ENCODE measurements around the gene COPA. TPM values are rescaled to one million over a fixed set of nuclear protein-coding genes. Genes with fewer than 3 reads are reported as not detected.
"Not testable (repeated sequence)": the region's sequence is repeated elsewhere in the genome, so short reads cannot be mapped to it uniquely, and the experiment has no call there.

The COPA gene
- total RNA-seq (2014; rRNA removed): 141 and 142 TPM in 2 replicates
- Bru-seq, nascent RNA: percentile 97 among the genes with signal in this experiment
- percentile 97 among the genes with signal in this experiment for BruChase-seq, experiment 1, labeled RNA remaining after a 6-hour chase
- percentile 97 among the genes with signal in this experiment for BruChase-seq, experiment 2, labeled RNA remaining after a 2-hour chase
- long read RNA-seq, full-length matches to known transcripts: 630 of 793 reads
- long read RNA-seq, partial matches to known transcripts: 98 of 793 reads
- long read RNA-seq, other reads (novel, unspliced or antisense): 65 of 793 reads

GRCh38 chr1:160342953-160343869, at the start of gene COPA, which contains the start of gene NCSTN:
Gene COPA (minus strand): TSS chr1:160343250. CDS start chr1:160343170, 80 bp downstream.
Gene NCSTN (plus strand): TSS chr1:160343383. CDS start chr1:160343397, 14 bp downstream.
- Histone ChIP-seq H3K4me3 (ENCODE audit: low read length) (peak within 1 kb of the TSS; percentile 86), H2AFZ (ENCODE audit: low read length) (peak within 1 kb of the TSS; percentile 82), H3K27ac (ENCODE audit: low read length) (peak within 1 kb of the TSS; percentile 42), H3K79me2 (ENCODE audit: low read length) (peaks cover 68% of the 10 kb centered on the region), H3K9me3 (ENCODE audit: low read length) (no peaks in the 10 kb centered on the region), H3K4me2 (ENCODE audit: low read length) (peak within 1 kb of the TSS; percentile 89), H4K20me1 (ENCODE audit: low read length) (peaks cover 23% of the 10 kb centered on the region), H3F3A (ENCODE audit: low read length, unreplicated experiment) (no peaks in the 10 kb centered on the region), H3K9me2 (replicated peaks; ENCODE audit: low read length) (no peaks in the 10 kb centered on the region), H3K9ac (ENCODE audit: low read length) (peak within 1 kb of the TSS; percentile 95), H3K36me3 (ENCODE audit: low read depth, low read length) (peaks cover 28% of the 10 kb centered on the region), H3K4me1 (ENCODE audit: insufficient read depth, low read length) (peaks cover 21% of the 10 kb centered on the region), H3K27me3 (ENCODE audit: low read length) (no peaks in the 10 kb centered on the region)
- intact Hi-C loops (cut with micrococcal nuclease): no loop called here
- CTCF ChIA-PET: no interaction called here
- POLR2A ChIA-PET (ENCODE audit: unreplicated experiment): no interaction called here
- no TSS peak for BruUV-seq (replicated peaks)
- peak; percentile 98 for DNase-seq
- ATAC-seq: peak; percentile 98
- TF ChIP-seq EZH2phosphoT487 (IDR thresholded peaks at IDR 0.05; ENCODE audit: borderline replicate concordance, low read length) (no peak), CTCF (conservative IDR thresholded peaks at IDR 0.05; ENCODE audit: low read depth, low read length) (no peak), EZH2 (IDR thresholded peaks at IDR 0.05; ENCODE audit: low read length, unreplicated experiment) (no peak)

GRCh38 chr1:160388406-160388805, 45.4 kb upstream of the COPA start:
- BruUV-seq (replicated peaks); H3F3A ChIP-seq (ENCODE audit: low read length, unreplicated experiment); H3K9ac ChIP-seq (ENCODE audit: low read length); POLR2A ChIA-PET (ENCODE audit: unreplicated experiment); H4K20me1 ChIP-seq (ENCODE audit: low read length); H3K36me3 ChIP-seq (ENCODE audit: low read depth, low read length); H3K9me2 ChIP-seq (replicated peaks; ENCODE audit: low read length); ATAC-seq; H3K27ac ChIP-seq (ENCODE audit: low read length); DNase-seq; H3K79me2 ChIP-seq (ENCODE audit: low read length); H3K9me3 ChIP-seq (ENCODE audit: low read length); intact Hi-C loops (cut with micrococcal nuclease); H2AFZ ChIP-seq (ENCODE audit: low read length); H3K4me2 ChIP-seq (ENCODE audit: low read length); H3K4me3 ChIP-seq (ENCODE audit: low read length); H3K4me1 ChIP-seq (ENCODE audit: insufficient read depth, low read length); CTCF ChIA-PET: not testable (repeated sequence)
- H3K27me3 ChIP-seq (ENCODE audit: low read length): peaks cover 39% of the 10 kb centered on the region

- ATAC-seq; H3K4me2 ChIP-seq (ENCODE audit: low read length); H3K4me3 ChIP-seq (ENCODE audit: low read length); H3K79me2 ChIP-seq (ENCODE audit: low read length); intact Hi-C loops (cut with micrococcal nuclease); H3K9ac ChIP-seq (ENCODE audit: low read length); H3K9me3 ChIP-seq (ENCODE audit: low read length); H3K27ac ChIP-seq (ENCODE audit: low read length); H3K4me1 ChIP-seq (ENCODE audit: insufficient read depth, low read length); BruUV-seq (replicated peaks); H3F3A ChIP-seq (ENCODE audit: low read length, unreplicated experiment); H3K36me3 ChIP-seq (ENCODE audit: low read depth, low read length); POLR2A ChIA-PET (ENCODE audit: unreplicated experiment); H3K9me2 ChIP-seq (replicated peaks; ENCODE audit: low read length); H4K20me1 ChIP-seq (ENCODE audit: low read length); CTCF ChIA-PET; DNase-seq; H2AFZ ChIP-seq (ENCODE audit: low read length): not testable (repeated sequence)
- peaks cover 15% of the 10 kb centered on the region; the same call in 1 of the 2 replicates for H3K27me3 ChIP-seq (ENCODE audit: low read length)
Measured at GRCh38 chr1:160384812-160385211, 41.8 kb upstream of the COPA start.
